HG03575 (cell line): ENCODE measurements around the gene SLIT3.
"Not testable (repeated sequence)": the region's sequence is repeated elsewhere in the genome, so short reads cannot be mapped to it uniquely, and the experiment has no call there.

Source experiments
- ATAC-seq: cut with Tn5 transposase; IDR thresholded peaks from one replicate; pipeline ENCODE4 v1.9.1; 2021; ENCODE audit not compliant: unreplicated experiment, insufficient number of reproducible peaks, low FRiP score; ENCODE audit errors: extremely low read depth

The SLIT3 gene

GRCh38 chr5:168746893-168747640 is 553.9 kb downstream of the SLIT3 start:
- no peak for ATAC-seq

- not testable (repeated sequence) for ATAC-seq
These were observed 554.6 kb downstream of the SLIT3 start for GRCh38 chr5:168746126-168746892.

GRCh38 chr5:168743617-168744016 is 557.3 kb downstream of the SLIT3 start:
- ATAC-seq, result no peak

GRCh38 chr5:168742311-168742710 is 558.6 kb downstream of the SLIT3 start:
- not testable (repeated sequence) for ATAC-seq

GRCh38 chr5:168740811-168741213 is 560.1 kb downstream of the SLIT3 start:
- no peak for ATAC-seq

GRCh38 chr5:168740092-168740800 is 560.7 kb downstream of the SLIT3 start:
- no peak for ATAC-seq

- no peak for ATAC-seq
These were observed 563.9 kb downstream of the SLIT3 start for GRCh38 chr5:168737066-168737465.

GRCh38 chr5:168736281-168736831 is 564.6 kb downstream of the SLIT3 start:
- ATAC-seq, result no peak

GRCh38 chr5:168734620-168735300 is 566.2 kb downstream of the SLIT3 start:
- ATAC-seq, result peak; percentile 74

GRCh38 chr5:168734119-168734518 is 566.8 kb downstream of the SLIT3 start:
- ATAC-seq, result no peak

GRCh38 chr5:168728546-168729211 is 572.3 kb downstream of the SLIT3 start:
- ATAC-seq, result no peak

GRCh38 chr5:168727547-168727946 is 573.4 kb downstream of the SLIT3 start:
- no peak for ATAC-seq

GRCh38 chr5:168726342-168726741 is 574.6 kb downstream of the SLIT3 start:
- no peak for ATAC-seq

- ATAC-seq, result no peak
These were observed 576.7 kb downstream of the SLIT3 start for GRCh38 chr5:168724227-168724626.

- ATAC-seq, result no peak
These were observed 577.9 kb downstream of the SLIT3 start for GRCh38 chr5:168723037-168723436.

- ATAC-seq, result no peak
These were observed 579.0 kb downstream of the SLIT3 start for GRCh38 chr5:168721966-168722365.

GRCh38 chr5:168721002-168721753 is 579.8 kb downstream of the SLIT3 start:
- no peak for ATAC-seq

GRCh38 chr5:168720575-168720974 is 580.4 kb downstream of the SLIT3 start:
- no peak for ATAC-seq
